Stimulated activated CD4-positive, alpha-beta T cell treated with anti-CD3 and anti-CD28 coated beads, Interleukin-4, amount 100 ng/mL, for 1 hour (primary cell): ENCODE data around the gene HAND2.

ENCODE experiments used
- DNase-seq: peaks from one replicate; pipeline ENCODE4 v3.0.0-alpha.2; 2020

HAND2 gene

GRCh38 chr4:173500841-173501591, 29.0 kb downstream of the HAND2 start:
- DNase-seq: peak; percentile 22

- DNase-seq: no peak
Measured at GRCh38 chr4:173499658-173500535, 30.1 kb downstream of the HAND2 start.

GRCh38 chr4:173498771-173499170, 31.3 kb downstream of the HAND2 start:
- DNase-seq: no peak

GRCh38 chr4:173498023-173498422, 32.0 kb downstream of the HAND2 start:
- DNase-seq: no peak

- DNase-seq: peak; percentile 37
Measured at GRCh38 chr4:173494013-173494970, 35.7 kb downstream of the HAND2 start.

GRCh38 chr4:173493041-173493440, 37.0 kb downstream of the HAND2 start:
- DNase-seq: no peak

GRCh38 chr4:173492315-173492714, 37.7 kb downstream of the HAND2 start:
- no peak for DNase-seq

GRCh38 chr4:173490817-173491528, 39.1 kb downstream of the HAND2 start:
- DNase-seq: no peak

- DNase-seq: no peak
Measured at GRCh38 chr4:173490256-173490655, 39.8 kb downstream of the HAND2 start.

- DNase-seq: no peak
Measured at GRCh38 chr4:173489514-173489913, 40.5 kb downstream of the HAND2 start.

- no peak for DNase-seq
Measured at GRCh38 chr4:173488656-173489055, 41.4 kb downstream of the HAND2 start.

GRCh38 chr4:173488074-173488473, 42.0 kb downstream of the HAND2 start:
- no peak for DNase-seq

- no peak for DNase-seq
Measured at GRCh38 chr4:173486714-173487392, 43.2 kb downstream of the HAND2 start.

- DNase-seq: no peak
Measured at GRCh38 chr4:173485164-173485563, 44.9 kb downstream of the HAND2 start.

GRCh38 chr4:173482330-173482931, 47.6 kb downstream of the HAND2 start:
- DNase-seq: no peak

- no peak for DNase-seq
Measured at GRCh38 chr4:173478913-173479283, 51.1 kb downstream of the HAND2 start.

- DNase-seq: no peak
Measured at GRCh38 chr4:173478201-173478912, 51.7 kb downstream of the HAND2 start.

GRCh38 chr4:173477016-173477415, 53.0 kb downstream of the HAND2 start:
- DNase-seq: no peak
